NCI-H82 treated with DMSO at 0.1 percent for 48 hours (cell line): ENCODE measurements around the gene MYH6.

Experiments
- DNase-seq: peaks from one replicate; lab custom pipeline; 2025; ENCODE audit not compliant: unreplicated experiment; lab: John Stamatoyannopoulos, UW

The MYH6 gene

DNA sequence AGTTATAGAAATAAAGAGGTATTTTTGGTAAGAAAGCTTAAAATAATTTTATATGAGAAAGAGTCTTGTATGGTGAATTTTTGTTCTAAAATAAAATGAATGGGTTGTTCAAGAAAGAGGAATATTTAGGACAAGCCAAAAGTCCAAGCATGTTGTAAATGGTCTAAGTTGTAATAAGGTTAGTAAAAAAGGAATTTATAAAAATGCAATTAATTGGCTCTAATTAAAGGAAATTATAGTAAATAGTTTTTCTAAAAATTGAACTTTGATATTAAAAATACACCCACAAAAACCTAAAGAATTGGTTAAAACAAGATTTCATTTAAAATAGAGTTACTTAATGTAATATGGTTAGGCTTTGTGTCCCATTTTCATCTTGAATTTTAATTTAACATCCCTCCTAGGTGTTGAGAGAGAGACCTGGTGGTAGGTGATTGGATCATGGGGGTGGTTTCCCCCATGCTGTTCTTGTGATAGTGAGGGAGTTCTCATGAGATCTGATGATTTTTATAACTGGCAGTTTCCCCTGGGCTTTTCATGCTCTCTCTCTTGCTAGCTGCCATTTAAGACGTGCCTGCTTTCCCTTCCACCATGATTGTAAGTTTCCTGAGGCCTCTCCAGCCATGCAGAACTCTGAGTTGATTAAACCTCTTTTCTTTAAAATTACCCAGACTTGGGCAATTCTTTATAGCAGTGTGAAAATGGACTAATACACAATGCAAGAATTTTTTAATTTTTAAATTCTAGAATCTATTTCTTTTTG, 68.4 kb downstream of the MYH6 start:
- DNase-seq, result no peak

DNA sequence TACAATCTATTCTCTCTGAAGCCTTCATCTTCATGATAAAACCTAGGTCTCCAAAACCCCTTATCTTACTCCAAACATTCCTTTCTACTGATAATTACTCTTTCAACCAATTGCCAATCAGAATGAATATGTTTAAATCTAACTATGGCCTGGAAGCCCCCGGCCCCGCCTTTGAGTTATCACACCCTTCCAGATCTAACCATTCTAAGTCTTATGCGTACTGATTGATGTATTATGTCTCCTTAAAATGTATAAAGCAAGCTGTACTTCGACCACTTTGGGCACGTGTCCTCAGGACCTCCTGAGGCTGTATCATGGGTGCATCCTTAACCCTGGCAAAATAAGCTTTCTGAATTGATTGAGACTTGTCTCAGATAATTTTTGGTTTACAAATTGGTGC, 72.5 kb downstream of the MYH6 start:
- no peak for DNase-seq
